ENCODE measurements around the gene RIN2.

The RIN2 gene

GRCh38 chr20:19713822-19714578, 44.1 kb upstream of the RIN2 start:
- peaks cover 7% of the 10 kb centered on the region for H3K36me3 Mint-ChIP-seq (ENCODE audit: low read depth)
- H3K27me3 Mint-ChIP-seq (ENCODE audit: low read depth) = no peaks in the 10 kb centered on the region
- TF ChIP-seq CTCF (IDR thresholded peaks at IDR 0.05; ENCODE audit: unreplicated experiment in 3 of 3) = no peak
- H3K4me3 Mint-ChIP-seq = no peak overlapping the region
- peaks cover 53% of the 10 kb centered on the region for H3K4me1 Mint-ChIP-seq
- no peaks in the 10 kb centered on the region for H3K9me3 Mint-ChIP-seq
- H3K27ac Mint-ChIP-seq = peak overlapping the region; percentile 92 to 97 (median 94)

GRCh38 chr20:19714579-19714840, 43.5 kb upstream of the RIN2 start:
- H3K4me3 Mint-ChIP-seq = no peak overlapping the region
- peaks cover 7% of the 10 kb centered on the region for H3K36me3 Mint-ChIP-seq (ENCODE audit: low read depth)
- peak overlapping the region; percentile 41 to 93 (median 70) for H3K27ac Mint-ChIP-seq
- no peaks in the 10 kb centered on the region for H3K9me3 Mint-ChIP-seq
- TF ChIP-seq CTCF (IDR thresholded peaks at IDR 0.05; ENCODE audit: unreplicated experiment in 3 of 3) = no peak
- H3K4me1 Mint-ChIP-seq = peaks cover 50% of the 10 kb centered on the region
- H3K27me3 Mint-ChIP-seq (ENCODE audit: low read depth) = no peaks in the 10 kb centered on the region

- Mint-ChIP-seq H3K27me3 (ENCODE audit: low read depth) (no peaks in the 10 kb centered on the region), H3K4me1 (peaks cover 36% of the 10 kb centered on the region), H3K9me3 (no peaks in the 10 kb centered on the region), H3K4me3 (no peak overlapping the region), H3K36me3 (ENCODE audit: low read depth) (peaks cover 7% of the 10 kb centered on the region), H3K27ac (no peak overlapping the region)
- no peak for TF ChIP-seq CTCF (IDR thresholded peaks at IDR 0.05; ENCODE audit: unreplicated experiment in 3 of 3)
These were observed 42.1 kb upstream of the RIN2 start for GRCh38 chr20:19715986-19716385.

- no peak for TF ChIP-seq CTCF (IDR thresholded peaks at IDR 0.05; ENCODE audit: unreplicated experiment in 3 of 3)
- peaks cover 7% of the 10 kb centered on the region for H3K4me1 Mint-ChIP-seq
- H3K36me3 Mint-ChIP-seq (ENCODE audit: low read depth) = peaks cover 7% of the 10 kb centered on the region
- H3K4me3 Mint-ChIP-seq = no peak overlapping the region
- H3K27ac Mint-ChIP-seq = no peak overlapping the region
- no peaks in the 10 kb centered on the region for H3K9me3 Mint-ChIP-seq
- no peaks in the 10 kb centered on the region for H3K27me3 Mint-ChIP-seq (ENCODE audit: low read depth)
These were observed 39.2 kb upstream of the RIN2 start for GRCh38 chr20:19718880-19719279.

GRCh38 chr20:19720991-19721390, 37.1 kb upstream of the RIN2 start:
- H3K4me3 Mint-ChIP-seq = no peak overlapping the region
- H3K36me3 Mint-ChIP-seq (ENCODE audit: low read depth) = peaks cover 7% of the 10 kb centered on the region
- H3K4me1 Mint-ChIP-seq = peaks cover 6% of the 10 kb centered on the region
- H3K27me3 Mint-ChIP-seq (ENCODE audit: low read depth) = no peaks in the 10 kb centered on the region
- H3K9me3 Mint-ChIP-seq = no peaks in the 10 kb centered on the region
- no peak overlapping the region for H3K27ac Mint-ChIP-seq
- TF ChIP-seq CTCF (IDR thresholded peaks at IDR 0.05; ENCODE audit: unreplicated experiment in 3 of 3) = no peak

GRCh38 chr20:19723051-19723450, 35.0 kb upstream of the RIN2 start:
- Mint-ChIP-seq H3K4me1 (peaks cover 7% of the 10 kb centered on the region), H3K9me3 (no peaks in the 10 kb centered on the region), H3K27me3 (ENCODE audit: low read depth) (no peaks in the 10 kb centered on the region), H3K27ac (peak overlapping the region in 1 of 3 experiments; percentile 52), H3K36me3 (ENCODE audit: low read depth) (peaks cover under 1% of the 10 kb centered on the region), H3K4me3 (no peak overlapping the region)
- TF ChIP-seq CTCF (IDR thresholded peaks at IDR 0.05; ENCODE audit: unreplicated experiment in 3 of 3) = no peak

Measured in nephron (organoid).